GM19351 (cell line): Measurements from ENCODE around the gene MAD1L1.
"Not testable (repeated sequence)": the region's sequence is repeated elsewhere in the genome, so short reads cannot be mapped to it uniquely, and the experiment has no call there.

Experiments
- ATAC-seq: cut with Tn5 transposase; IDR thresholded peaks from one replicate; pipeline ENCODE4 v1.9.1; 2021; ENCODE audit warnings: mild to moderate bottlenecking, moderate library complexity; ENCODE audit not compliant: unreplicated experiment

Gene MAD1L1

DNA sequence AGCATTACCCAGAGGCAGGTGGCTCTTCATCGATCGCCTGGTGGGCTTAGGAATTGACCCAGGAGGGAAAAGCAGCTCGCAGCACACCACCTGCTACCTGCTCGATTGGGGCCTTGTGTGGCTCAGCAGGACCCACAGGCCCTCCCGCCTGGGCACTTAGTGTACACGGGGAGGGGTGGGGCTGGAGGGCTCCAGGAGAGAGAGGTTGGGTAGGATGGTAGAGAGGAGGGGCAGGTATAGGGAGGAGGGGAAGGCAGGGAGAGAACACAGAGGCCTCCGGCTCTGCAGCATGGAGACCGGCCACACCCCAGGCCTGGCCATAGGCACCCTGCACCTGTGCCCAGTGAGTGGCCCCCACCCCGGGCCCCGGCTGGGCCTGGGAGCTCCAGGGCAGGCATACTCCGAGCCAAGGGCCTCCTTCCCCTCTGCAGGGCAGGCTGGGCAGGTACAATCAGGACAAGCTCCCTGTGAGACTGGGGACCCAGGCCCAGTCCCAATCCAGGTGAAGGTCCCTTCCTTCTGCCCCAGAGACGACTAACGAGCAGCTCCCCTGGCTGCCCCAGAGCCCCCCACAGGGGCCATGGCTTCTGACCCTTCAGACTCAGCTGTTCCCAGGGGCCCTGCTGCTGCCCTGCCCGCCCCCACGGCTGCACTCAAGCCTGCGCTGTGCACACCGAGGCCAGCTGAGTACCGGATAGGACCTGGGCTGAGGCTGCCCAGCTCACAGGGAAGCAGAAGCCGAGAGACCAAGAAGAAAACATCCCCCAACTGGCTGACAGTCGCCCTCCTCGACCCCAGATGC is 358.0 kb downstream of the MAD1L1 start:
- not testable (repeated sequence) for ATAC-seq

DNA sequence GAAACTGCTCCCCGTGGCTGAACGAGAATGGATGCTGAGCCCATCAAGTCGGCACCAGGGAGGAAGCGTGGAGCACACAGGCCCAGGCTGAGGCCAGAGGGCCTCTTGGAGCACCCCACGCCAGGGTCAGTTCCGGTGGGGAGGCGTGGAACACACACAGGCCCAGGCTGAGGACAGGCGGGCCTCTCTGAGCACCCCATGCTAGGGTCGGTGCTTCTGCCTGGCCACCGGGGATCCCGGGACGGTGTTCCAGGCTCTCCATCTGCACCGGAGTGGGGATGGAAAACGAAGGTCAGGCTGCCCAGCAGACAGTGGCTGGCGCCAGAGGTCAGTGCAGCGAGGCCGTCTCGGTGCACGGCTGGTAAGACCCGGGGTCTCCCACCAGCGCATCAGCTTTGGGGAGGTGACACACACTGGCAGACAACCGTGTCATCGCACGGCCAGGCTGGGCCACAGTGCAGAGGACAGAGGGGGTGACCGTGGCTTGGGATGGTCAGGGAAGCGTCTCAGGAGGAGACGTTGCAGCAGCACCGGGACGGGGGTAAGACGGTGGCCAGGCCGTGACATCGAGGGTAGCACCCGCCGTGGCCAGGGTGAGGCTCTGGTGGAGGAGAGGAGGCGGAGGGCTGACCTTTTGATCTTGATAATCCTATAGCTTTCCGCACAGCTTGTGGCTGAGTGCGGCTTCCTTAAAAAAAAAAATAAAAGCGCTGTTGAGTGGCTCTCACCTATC is 358.7 kb downstream of the MAD1L1 start:
- ATAC-seq, result no peak

DNA sequence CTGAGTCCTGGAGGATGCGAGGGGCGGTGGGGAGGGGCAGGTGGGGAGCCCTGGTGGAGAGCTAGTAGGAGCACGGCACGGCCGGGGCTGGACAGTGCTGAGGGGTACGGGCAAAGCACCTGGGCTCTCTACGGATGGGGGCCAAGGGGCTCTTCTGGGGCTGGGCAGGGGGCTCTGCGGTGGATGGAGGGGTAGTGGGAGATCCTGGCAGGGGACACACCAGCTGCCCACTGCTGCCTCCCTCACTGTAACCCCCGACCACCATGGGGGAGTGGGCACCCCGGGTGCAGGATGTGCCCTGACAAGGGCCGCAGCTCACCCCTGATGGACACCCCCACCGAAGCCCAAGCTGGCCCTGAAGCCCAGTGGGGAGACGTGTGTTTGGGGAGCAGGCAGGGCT is 359.3 kb downstream of the MAD1L1 start:
- no peak for ATAC-seq

DNA sequence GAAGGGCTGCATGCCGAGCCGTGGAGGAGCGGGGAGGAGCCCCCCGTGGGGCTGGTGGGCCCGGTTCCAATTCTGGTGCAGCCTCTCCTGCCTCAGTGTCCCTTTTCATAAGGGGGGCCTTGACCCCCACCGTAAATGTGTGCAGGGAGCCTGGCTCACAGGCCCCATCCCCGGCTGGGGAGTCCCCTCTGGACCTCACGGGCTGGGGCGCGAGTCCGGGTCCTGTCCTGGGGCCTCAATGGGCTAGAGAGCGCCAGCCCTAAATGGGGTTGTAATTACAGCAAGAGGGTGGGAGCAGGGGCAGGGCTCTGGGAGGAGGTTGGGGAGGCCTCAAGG is 359.7 kb downstream of the MAD1L1 start:
- no peak for ATAC-seq

DNA sequence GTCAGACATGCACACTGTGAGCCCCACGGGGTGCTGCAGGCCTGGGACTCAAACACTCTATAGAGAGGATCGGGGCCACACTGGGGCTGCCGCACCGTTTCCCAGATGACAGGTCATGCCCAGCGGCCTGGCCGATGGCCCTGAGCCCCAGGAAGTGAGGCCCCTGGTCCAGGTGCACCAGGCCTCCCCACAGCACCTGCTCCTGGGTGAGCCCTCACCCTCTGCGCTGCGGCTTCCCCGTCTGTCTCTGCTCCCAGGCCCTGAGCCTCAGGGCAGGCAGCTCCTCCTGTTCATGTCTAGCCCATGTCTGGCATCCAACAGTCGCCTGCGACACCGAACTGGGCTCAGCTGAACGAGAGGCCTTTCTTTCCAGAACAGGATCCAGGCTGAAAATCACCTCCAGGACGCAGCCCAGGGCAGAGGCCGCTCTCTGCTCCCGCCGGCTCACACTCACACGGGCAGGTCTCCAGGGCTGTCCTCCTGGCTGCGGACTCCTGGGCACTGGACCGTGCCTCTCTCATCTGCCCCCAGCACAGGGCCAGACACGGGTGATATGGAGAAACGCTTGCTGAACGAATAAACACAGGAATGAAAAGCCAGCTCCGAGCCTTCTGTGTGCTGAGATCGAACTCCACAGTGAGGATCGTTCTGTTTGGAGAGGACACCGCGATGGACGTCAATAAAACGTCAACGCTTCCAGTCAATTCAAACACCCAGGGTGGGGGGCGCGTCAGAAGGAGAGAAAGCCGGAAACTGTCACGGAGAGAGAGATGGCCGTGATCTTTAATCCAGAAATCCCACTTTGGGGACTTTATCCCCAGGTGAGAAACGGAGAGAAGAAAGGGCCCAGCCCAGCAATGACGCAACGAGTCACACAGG is 360.3 kb downstream of the MAD1L1 start:
- ATAC-seq, result no peak

DNA sequence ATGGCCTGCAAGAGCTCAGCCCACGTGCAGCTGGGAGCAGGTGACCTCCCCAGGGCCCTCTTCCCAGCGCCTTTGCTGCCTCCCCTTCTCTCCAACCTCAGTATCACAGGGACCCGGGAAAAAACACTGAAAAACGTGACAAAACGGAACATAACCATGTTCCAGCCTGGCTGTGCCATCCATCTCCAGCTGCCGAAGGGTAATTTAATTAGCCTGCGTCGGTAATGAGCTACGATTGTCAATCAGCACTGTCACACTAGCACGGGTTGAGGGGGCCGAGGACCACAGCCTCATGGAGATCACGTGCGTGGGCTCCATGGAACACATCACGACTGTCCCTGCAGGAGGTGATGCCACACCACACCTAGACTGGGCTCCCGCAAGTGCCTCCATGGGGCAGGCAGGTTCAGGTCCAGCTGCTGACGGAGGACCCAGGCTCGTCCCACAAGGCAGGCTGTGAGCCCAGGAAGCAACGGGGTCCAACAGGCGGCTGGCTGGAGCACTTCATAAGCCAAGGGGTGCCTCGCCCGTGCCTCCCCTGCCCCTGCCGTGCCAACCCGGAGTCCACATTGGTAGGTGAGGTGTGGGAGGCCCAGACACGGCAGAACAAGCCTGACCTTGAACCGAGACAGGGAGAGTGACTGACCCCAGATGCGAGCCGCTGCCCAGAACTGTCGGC is 363.2 kb downstream of the MAD1L1 start:
- no peak for ATAC-seq

DNA sequence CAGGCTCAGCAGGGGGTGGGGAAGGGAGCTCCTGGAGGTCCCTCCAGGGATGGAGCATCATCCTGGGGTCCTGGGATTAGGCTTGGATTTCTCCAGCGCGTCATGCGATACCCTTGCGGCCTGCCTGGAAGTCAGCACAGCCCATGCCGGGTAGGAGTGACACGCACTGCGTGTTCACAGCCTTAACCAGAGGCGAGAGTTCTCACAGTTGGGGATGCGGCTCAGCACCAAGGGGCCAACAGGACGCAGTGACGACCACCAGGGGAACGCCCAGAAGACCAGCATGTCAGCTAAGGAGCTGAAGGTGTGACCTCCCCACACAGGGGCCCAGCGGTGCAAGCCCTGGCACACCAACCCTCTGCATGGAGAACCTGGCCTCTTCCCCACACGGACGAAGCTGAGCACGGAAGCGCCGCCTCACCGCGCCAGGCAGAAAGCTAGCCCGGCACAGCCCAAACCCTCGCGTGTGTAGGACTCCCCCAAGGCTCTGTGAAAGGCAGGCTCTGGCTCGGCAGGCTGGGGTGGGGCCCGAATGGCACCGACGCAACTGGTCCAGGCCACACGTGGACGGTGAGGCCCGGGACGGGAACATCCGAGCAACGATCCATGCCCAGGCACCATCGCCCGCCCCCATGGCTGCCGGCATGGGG is 364.1 kb downstream of the MAD1L1 start:
- no peak for ATAC-seq

DNA sequence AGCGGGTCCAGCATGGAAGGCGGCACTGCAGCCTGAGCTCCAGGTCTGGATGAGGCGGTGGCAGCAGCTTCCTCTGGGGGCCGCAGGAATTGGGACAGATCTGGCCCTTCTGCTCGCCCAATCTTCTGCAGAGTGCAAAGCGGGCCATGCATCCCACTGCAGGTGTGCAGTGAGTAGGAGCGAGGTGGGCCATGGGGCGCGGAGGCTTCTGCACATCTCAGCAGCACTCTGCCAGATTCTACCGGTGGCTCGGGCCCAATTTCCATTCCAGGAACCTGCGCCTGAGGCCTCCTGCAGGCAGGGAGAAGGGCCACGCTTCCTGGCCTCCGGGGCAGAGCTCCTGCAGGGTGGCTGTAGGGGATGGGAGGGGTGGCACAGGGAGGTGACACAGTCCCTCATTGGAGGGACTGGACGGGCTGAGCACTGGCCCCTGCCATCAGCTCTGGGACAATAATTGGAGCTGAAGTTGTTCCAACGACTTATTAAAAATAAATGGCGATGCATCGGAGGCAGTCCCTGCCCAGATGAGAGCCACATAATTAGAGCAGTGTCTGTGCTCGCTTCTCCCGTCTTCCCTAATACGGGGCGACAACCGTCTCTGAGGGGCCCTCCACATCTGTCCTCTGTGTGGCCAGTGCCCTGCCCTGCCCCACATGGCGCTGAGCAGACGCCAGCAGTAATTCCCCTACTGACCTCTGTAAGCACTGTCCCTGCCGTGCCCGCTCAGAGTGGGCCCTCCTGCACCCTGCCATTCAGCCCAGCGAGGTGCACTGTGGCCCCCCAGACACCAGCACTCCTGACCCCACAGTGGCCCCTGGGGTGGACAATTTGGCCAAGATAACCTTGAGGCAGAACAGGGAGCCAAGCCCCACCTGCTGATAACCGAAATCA is 365.1 kb downstream of the MAD1L1 start:
- ATAC-seq, result no peak

DNA sequence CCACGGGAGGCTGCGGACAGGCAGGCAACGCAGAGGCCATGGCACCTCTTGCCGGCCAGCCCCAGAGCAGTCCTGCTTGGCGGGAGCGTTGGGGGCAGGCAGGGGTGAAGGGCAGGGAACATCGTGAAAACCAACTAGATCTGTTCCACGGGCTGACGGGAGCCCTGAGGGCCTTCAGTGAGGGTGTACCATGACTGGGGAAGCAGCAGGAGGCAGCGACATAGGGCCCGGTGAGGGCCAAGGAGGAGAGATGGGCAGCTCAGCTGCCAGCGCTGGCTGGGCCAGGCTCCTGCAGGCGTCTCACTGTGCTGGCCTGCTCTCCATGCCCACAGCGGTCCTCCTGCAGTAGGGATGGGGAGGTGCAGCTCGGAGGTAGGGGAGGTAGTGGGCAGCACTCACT is 366.1 kb downstream of the MAD1L1 start:
- no peak for ATAC-seq

DNA sequence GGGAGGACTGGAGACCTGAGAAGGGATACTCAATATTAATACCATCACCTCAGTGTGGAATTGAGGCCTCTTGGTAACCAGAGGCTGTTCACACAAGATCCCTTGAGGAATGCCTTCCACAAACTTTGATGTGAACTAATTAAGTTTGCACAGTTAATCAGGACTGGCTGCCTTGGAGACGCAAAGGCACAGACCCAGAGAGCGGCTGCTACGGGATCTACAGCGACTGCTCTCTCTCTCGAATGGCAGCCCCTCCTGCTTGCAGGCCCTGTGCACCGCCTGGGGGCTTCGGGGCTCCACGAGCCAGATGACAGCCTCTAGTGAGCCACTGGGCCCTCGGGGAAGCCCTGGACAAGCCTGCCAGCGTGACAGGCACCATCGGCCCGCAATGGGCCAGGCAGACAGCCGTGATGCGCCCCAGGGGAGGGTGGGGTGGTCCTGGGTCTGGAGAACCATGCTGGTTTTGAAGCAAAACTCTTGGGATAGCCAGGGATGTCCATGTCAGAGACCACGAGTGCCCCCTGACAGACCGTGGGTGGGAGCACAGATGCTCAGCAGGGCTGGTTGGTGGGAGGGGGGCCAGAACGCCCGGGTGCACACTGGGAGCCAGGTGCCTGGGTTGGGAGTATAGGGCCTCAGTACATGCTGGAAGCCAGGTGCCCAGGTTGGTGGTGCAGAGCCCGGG is 367.0 kb downstream of the MAD1L1 start:
- ATAC-seq, result no peak

DNA sequence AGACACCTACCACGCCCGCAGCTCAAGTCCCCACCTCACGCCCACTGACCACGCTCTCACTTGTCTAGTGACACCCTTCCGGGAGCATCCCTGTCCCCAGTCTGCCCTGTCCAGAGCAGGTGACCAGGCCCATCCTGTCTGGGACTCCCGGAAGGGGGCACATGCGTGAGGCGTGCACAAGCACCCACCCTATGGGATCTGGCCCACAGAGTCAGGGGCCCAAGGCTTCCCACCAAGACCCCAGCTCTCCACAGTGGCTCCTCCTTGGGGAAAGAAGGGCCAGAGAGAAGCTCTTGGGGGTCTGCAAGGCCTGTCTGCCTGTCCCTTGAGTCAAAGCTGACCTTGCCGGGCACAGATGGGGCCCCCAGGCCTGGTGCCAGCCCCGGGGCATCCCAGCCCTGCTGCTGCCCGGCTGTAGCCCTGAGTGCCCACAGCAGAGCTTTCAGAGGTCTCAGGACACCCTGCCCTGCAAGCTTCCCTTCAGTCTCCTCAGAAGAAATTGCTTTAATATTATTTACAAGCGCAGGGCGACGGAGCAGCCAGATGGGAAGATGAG is 367.7 kb downstream of the MAD1L1 start:
- no peak for ATAC-seq

DNA sequence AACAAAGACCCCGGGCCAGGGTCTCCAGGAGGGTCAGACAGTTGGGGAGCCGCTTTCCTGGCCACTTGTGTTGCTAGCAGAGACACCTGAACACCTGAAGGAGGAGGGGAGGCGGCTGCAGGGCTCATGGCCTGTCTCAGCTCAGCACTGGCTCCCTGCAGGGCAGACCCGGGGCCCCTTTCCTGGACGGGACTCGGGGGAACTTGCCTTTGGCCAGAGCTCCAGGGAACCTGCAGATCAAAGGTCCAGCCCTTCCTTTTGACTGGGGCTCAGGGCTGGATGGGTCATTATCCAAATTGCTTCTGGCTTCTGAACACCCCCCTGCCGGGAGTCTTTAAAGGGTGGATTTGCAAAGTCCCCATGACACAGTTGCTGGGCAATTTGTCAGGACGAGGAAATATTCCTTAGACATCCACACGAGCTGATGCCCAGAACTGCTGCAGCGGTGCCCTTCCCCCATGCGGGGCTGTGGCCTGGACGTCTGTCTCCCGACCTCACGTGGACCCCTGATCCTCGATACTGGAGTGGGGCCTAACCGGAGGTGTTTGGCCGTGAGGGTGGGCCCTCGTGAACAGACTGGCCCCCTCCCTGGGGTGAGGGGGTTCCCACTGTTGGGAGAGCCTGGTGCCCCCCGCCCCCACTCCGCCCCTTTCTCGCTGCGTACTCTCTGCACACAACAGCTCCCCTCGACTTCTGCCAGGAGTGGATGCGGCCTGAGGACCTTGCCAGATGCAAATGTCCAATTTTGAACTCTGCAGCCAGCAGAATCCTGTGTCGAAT is 368.4 kb downstream of the MAD1L1 start:
- ATAC-seq, result no peak

DNA sequence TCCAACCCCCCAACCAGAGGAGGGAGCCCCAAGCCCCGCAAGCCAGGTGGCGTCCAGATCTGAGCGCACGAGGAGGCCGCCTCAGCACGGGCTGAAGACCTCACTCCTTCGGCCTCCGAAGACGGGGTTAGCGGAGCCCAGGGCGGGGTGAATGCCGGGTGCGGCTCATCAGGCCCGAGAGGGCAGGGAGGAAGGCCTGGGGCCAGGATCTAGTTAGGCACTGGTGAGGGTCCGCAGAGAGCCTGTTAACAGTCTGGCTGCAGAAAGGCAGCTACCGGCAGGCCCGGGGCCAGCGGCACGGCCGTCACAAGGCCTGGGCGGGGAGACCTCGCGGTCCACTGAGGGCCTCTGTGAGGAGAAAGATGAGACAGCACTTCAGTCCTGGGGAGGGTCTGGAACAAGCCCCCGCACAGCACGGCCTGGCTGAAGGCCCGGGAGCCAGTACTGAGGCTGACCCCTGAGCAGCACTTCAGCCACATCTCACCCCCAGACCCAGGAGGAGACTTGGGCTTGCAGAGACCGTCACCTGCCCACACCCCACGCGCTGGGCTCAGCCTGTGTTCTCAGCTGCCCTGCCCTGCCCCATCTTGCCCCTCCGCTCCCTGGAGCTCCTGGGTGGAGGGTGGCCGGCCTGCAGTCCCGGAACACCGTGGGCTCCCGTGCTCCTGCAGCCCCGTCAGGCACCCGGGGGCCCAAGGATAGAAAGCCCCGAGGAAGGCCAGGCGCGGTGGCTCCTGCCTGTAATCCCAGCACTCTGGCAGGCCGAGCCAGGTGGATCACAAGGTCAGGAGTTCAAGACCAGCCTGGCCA is 369.4 kb downstream of the MAD1L1 start:
- ATAC-seq, result no peak

DNA sequence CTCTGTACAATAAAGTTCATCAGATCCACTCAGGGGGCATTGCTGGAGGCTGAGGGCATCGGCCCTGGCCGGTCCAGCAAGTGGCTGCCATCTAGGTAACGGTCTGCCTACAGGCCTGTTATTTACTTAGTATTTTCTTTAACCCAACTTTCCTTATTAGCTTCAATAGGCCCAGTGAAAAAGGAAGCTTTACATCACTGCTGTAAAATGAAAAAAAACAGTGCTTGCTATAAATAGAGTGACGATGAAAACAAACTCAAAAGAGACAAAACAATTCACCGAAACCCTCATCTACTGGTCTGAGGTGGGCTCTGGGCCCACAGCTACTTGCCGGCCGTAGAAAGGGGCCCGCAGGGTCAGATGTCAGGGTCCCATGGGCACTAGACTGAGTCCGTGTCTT is 370.2 kb downstream of the MAD1L1 start:
- ATAC-seq, result no peak

DNA sequence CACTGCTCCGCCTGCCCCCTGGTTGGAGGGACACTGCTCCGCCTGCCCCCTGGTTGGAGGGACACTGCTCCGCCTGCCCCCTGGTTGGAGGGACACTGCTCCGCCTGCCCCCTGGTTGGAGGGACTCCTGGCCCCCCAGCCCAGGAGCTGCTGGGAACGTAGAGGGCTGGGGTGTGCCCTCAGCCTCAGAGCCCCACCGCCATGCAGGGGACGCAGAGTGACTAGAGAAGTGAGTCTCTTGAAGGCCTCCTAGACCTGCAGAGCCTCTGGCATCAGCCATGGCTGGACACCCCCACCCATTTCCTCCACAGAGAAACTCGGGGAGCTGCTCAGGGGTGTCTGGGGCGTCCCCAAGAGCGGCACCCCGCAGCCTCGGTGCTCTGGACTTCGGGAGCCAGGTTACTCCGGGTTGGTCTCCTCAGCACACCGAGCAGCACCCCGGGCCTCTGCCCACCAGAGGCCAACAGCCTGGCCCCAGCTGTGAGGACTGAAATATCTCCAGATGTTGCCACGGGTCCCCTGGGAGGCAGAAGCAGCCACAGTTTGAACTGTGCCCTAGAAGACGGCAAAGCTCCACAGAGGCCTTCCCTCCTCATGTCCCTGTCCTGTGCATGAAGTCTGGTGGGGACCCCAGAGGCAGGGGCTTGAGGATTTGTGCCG is 370.8 kb downstream of the MAD1L1 start:
- ATAC-seq, result no peak
